AG09319 (cell line): Measurements from ENCODE around the gene ATP6V1B1.

ENCODE experiments used
- DNase-seq: peaks from one replicate; pipeline ENCODE4 v3.0.0-alpha.2; 2010; ENCODE audit warnings: low read depth; ENCODE audit errors: extremely low read depth
- TF ChIP-seq, protein P1 (sequence below): IDR thresholded peaks from 2 replicates; pipeline ENCODE4 v1.5.1; 2011; ENCODE audit warnings: low read depth, mild to moderate bottlenecking, inconsistent platforms, low read length, moderate library complexity

Gene ATP6V1B1

GRCh38 chr2:70979180-70979488, 43.4 kb downstream of the ATP6V1B1 start:
- TF ChIP-seq, protein P1, sequence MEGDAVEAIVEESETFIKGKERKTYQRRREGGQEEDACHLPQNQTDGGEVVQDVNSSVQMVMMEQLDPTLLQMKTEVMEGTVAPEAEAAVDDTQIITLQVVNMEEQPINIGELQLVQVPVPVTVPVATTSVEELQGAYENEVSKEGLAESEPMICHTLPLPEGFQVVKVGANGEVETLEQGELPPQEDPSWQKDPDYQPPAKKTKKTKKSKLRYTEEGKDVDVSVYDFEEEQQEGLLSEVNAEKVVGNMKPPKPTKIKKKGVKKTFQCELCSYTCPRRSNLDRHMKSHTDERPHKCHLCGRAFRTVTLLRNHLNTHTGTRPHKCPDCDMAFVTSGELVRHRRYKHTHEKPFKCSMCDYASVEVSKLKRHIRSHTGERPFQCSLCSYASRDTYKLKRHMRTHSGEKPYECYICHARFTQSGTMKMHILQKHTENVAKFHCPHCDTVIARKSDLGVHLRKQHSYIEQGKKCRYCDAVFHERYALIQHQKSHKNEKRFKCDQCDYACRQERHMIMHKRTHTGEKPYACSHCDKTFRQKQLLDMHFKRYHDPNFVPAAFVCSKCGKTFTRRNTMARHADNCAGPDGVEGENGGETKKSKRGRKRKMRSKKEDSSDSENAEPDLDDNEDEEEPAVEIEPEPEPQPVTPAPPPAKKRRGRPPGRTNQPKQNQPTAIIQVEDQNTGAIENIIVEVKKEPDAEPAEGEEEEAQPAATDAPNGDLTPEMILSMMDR: no peak
- DNase-seq: no peak

DNA sequence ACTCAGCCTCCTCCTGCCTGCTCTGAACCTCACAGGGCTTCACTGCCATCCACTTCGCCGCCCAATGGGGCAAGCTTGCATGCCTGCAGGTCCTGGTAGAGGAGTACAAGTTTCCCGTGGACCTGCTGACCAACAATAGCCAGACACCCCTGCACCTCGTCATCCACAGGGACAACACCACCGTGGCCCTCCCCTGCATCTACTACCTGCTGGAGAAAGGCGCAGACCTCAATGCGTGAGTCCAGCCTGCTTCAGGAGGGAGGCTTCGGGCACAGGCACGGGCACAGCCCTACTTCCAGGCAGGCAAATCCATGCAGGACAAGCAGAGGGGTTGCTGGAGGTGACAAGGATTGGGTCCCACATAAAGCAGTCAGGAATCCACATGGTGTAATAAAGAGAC, 43.9 kb downstream of the ATP6V1B1 start:
- TF ChIP-seq, protein P1: no peak
- DNase-seq: no peak

DNA sequence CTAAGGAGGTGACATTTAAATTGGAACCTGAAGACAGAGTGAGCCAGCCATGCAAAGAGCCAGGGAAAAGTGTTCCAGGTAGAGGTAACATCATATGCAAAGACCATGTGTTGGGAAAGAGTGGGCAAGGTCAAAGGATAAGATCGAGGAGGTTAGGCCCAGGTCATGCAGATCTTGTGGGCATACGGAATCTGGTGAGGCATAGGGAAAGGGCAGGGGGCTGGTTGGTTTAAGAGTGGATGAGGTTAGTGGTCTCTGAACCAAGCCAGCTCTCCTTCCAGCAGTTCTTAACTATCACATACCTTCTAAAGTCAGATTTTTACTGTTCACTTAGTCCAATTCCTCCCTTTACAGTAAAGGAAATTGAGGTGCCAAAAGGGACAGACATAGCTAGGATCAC, 45.7 kb downstream of the ATP6V1B1 start:
- TF ChIP-seq, protein P1: no peak
- no peak for DNase-seq

DNA sequence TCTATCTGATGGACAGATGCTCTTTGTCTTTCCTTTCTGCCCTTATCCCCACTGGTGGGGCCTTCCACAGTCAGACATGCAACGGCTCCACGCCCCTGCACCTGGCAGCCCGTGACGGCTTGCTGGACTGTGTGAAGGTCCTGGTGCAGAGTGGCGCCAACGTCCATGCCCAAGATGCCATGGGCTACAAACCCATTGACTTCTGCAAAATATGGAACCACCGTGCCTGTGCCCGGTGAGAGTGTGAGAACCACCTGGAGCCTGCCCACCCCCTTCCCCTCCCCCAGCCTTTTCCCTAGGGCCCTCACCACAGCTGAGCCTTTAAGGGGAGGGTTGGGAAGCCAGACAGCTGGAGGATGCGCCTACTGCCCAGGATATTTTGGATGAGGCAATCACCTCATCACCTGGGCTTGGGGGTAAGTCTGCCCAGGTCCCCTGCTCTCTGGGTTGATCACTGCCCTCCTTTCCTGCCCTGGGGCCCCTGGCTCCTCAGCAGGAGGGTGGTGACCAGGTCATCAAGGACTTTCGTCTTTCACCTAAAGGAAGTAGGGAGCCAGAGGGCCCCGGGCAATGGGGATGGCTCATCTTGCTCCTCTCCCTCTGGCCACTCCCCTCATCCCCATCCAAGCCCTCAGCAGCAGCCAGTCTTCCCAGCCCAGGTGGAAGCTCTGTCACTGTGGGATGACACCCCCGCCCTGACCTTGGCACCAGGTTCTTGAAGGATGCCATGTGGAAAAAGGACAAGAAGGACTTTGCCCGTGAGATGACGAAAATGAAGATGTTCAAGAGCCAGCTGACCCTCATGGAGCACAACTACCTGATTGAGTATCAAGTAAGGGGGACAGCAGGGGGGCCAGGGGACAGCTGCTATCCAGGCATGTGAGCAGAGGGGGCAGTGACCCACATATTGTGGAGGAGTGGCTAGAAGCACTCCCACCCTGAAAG, 46.4 kb downstream of the ATP6V1B1 start:
- no peak for DNase-seq
- TF ChIP-seq, protein P1: no peak

DNA sequence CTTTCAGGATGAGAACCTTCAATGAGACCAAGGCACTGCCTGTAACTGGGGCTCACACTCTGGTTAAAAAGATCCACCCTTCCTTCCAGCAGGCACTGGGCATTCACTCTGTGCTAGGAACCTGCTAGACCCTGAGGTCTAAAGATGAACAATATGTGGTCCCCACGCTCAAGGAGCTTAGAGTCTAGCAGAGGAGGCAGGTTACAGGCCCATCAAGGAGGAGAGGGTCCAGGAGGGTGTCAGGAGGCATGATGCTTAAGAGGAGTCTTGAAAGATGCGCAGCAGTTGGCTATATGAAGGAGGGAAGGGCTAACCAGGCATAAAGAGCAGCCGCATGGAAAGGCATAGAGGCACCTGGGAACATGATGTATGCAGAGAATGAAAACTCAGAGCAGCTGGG, 47.3 kb downstream of the ATP6V1B1 start:
- TF ChIP-seq, protein P1: no peak
- no peak for DNase-seq

GRCh38 chr2:70983506-70984227, 48.0 kb downstream of the ATP6V1B1 start:
- TF ChIP-seq, protein P1: no peak
- DNase-seq: no peak

GRCh38 chr2:70984228-70984575, 48.5 kb downstream of the ATP6V1B1 start:
- TF ChIP-seq, protein P1: no peak
- no peak for DNase-seq
